Heart left ventricle (tissue), 13 donors: ENCODE results near the gene FRK.

ENCODE experiments used
- POLR2A ChIP-seq, 2 donors: fragments of 450-650 bp; IDR thresholded peaks; one replicate each; pipeline ENCODE4 v1.6.1; 2017; ENCODE audit warnings: antibody characterized with exemption in 2 of 2, mild to moderate bottlenecking in 2 of 2, moderate library complexity in 2 of 2
- TF ChIP-seq, protein P1 (sequence below), 12 donors: fragments of 200-600 bp; sonication (generic) in 4 of 12; IDR thresholded peaks; one replicate each; pipeline versions ENCODE4 v1.5.0 to v1.8.0; 2018 to 2022; ENCODE audit warnings: antibody characterized with exemption in 12 of 12, mild to moderate bottlenecking in 5 of 12
- donor health status: ischemic (EF 13 %, LVEDD 7.1; RV severe dilation, severe dysfunction).
- donor health status: DM: no; HTN: yes; CAD: no.
- donor health status: DM: no; HTN: no; CAD: no.
- donor health status: ischemic (EF 25% LVEDD 6.9; RV normal size, moderate dysfunction).
- donor health status: ischemic (EF 25% LVEDD 5.7; RV mildly dilated, moderate dysfunction).
- donor health status: ischemic (EF 35%, LVEDD 5.7; RV mildly dilated, moderate dysfunction).
- donor health status: nonischemic (EF 11% LVEDD 7.7; RV severe dilation, severe dysfunction).
- donor health status: DM: yes; HTN: yes; CAD: no.
- donor health status: PGD.
- donor health status: ischemic (EF 29% LVEDD 5.4; RV normal size, mild dysfunction).
- donor health status: nonischemic (EF 23%, LVEDD 6.1; RV moderate dilation, normal function).

DNA sequence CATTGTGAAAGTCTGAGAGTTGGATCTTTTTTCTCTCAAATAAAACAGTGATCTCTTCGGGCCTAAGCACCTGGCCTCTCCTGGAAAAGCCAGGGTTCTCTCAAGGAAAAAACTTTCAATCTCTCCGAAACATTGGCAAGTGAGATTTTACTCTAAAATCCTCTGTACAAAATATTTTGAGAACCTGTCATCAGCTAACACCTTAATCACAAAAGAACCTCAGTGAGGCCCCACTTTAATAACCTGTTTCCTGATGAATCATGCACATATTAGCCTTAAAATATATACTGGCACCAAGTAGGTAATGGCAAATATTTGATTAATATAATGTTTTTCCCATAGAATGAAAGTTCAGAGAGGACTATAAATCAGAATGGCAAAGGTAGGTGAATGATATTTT is 177.9 kb downstream of the FRK start:
- TF ChIP-seq POLR2A (IDR thresholded peaks at IDR 0.05), result no peak
- TF ChIP-seq, protein P1, sequence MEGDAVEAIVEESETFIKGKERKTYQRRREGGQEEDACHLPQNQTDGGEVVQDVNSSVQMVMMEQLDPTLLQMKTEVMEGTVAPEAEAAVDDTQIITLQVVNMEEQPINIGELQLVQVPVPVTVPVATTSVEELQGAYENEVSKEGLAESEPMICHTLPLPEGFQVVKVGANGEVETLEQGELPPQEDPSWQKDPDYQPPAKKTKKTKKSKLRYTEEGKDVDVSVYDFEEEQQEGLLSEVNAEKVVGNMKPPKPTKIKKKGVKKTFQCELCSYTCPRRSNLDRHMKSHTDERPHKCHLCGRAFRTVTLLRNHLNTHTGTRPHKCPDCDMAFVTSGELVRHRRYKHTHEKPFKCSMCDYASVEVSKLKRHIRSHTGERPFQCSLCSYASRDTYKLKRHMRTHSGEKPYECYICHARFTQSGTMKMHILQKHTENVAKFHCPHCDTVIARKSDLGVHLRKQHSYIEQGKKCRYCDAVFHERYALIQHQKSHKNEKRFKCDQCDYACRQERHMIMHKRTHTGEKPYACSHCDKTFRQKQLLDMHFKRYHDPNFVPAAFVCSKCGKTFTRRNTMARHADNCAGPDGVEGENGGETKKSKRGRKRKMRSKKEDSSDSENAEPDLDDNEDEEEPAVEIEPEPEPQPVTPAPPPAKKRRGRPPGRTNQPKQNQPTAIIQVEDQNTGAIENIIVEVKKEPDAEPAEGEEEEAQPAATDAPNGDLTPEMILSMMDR (IDR thresholded peaks at IDR 0.05), result no peak
